ENCODE measurements around the gene PLEKHA1. TPM values are rescaled to one million over a fixed set of nuclear protein-coding genes. Genes with fewer than 3 reads are reported as not detected.

The PLEKHA1 gene
- total and polyA plus RNA-seq, 12 donors, result 8.3 to 22.3 (median 13.1) TPM

GRCh38 chr10:122343135-122343800 lies 31.2 kb upstream of the PLEKHA1 start:
- Histone ChIP-seq H3K27ac (no peak overlapping the region), H3K4me1 (replicated peaks in 1 of 2) (no peaks in the 10 kb centered on the region), H3K36me3 (replicated peaks in 1 of 2) (no peaks in the 10 kb centered on the region), H3K9me3 (replicated peaks in 1 of 3) (no peaks in the 10 kb centered on the region), H3K27me3 (no peaks in the 10 kb centered on the region), H3K4me3 (no peak overlapping the region)
- TF ChIP-seq, protein P1, sequence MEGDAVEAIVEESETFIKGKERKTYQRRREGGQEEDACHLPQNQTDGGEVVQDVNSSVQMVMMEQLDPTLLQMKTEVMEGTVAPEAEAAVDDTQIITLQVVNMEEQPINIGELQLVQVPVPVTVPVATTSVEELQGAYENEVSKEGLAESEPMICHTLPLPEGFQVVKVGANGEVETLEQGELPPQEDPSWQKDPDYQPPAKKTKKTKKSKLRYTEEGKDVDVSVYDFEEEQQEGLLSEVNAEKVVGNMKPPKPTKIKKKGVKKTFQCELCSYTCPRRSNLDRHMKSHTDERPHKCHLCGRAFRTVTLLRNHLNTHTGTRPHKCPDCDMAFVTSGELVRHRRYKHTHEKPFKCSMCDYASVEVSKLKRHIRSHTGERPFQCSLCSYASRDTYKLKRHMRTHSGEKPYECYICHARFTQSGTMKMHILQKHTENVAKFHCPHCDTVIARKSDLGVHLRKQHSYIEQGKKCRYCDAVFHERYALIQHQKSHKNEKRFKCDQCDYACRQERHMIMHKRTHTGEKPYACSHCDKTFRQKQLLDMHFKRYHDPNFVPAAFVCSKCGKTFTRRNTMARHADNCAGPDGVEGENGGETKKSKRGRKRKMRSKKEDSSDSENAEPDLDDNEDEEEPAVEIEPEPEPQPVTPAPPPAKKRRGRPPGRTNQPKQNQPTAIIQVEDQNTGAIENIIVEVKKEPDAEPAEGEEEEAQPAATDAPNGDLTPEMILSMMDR (IDR thresholded peaks at IDR 0.05), result no peak
- TF ChIP-seq POLR2A (IDR thresholded peaks at IDR 0.05), result no peak
- peak in 1 of 7 donors; percentile 39 for DNase-seq
- intact Hi-C loops (cut with DNase I), result loop anchor here (5.0 to 10.0 kb wide), 3 partner anchors 89 to 224 kb away; no protein-coding TSS in a partner anchor
- 87 to 93% (median 88%) methylated on average over 11 of the region's 11 CpGs for WGBS, 4 donors

GRCh38 chr10:122343936-122344335 lies 30.6 kb upstream of the PLEKHA1 start:
- peak in 1 of 7 donors; percentile 38 for DNase-seq
- no peaks in the 10 kb centered on the region for H3K36me3 ChIP-seq (replicated peaks in 1 of 2)
- H3K27me3 ChIP-seq, result no peaks in the 10 kb centered on the region
- H3K9me3 ChIP-seq (replicated peaks in 1 of 3), result no peaks in the 10 kb centered on the region
- no peak overlapping the region for H3K27ac ChIP-seq
- 85 to 96% (median 95%) methylated on average over 7 to 8 of the region's 8 CpGs for WGBS, 4 donors
- TF ChIP-seq, protein P1 (IDR thresholded peaks at IDR 0.05), result no peak
- no peak overlapping the region for H3K4me3 ChIP-seq
- intact Hi-C loops (cut with DNase I), result loop anchor here (5.0 to 10.0 kb wide), 3 partner anchors 88 to 223 kb away; no protein-coding TSS in a partner anchor
- no peaks in the 10 kb centered on the region for H3K4me1 ChIP-seq (replicated peaks in 1 of 2)

DNA sequence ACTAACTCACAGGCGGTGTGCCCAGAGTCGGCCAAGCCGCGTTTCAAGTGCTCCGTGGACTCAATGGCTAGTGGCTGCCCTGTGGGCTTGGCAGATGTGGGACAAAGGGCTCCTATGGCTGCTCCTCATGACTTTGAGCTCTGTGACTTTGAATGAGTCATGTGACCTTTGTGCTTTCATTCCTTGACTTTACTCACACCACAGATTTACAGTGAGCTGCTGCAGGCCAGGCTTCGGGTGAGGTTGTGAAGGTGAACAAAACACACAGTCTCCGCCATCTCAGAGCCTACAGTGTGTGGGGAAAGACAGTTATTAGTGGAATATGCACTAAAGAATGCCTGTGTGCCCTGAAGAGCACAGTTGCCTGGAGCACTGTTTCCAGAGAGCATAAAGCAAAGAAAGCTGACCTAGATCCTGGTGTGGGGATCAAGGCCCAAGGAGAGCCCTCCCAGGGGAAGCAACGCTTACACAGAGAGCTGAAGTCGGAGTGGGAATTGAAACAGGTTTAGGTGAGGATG lies 29.7 kb upstream of the PLEKHA1 start:
- TF ChIP-seq, protein P1 (IDR thresholded peaks at IDR 0.05), result no peak
- no peak for TF ChIP-seq POLR2A (IDR thresholded peaks at IDR 0.05)
- 72 to 79% (median 73%) methylated on average over 9 of the region's 9 CpGs for WGBS, 4 donors
- H3K36me3 ChIP-seq (replicated peaks in 1 of 2), result no peaks in the 10 kb centered on the region
- no peaks in the 10 kb centered on the region for H3K9me3 ChIP-seq (replicated peaks in 1 of 3)
- intact Hi-C loops (cut with DNase I), result loop anchor here (5.0 to 10.0 kb wide), 3 partner anchors 88 to 223 kb away; no protein-coding TSS in a partner anchor
- H3K4me1 ChIP-seq (replicated peaks in 1 of 2), result no peaks in the 10 kb centered on the region
- H3K4me3 ChIP-seq, result no peak overlapping the region
- no peak overlapping the region for H3K27ac ChIP-seq
- peak in 5 of 7 donors; percentile 22 to 35 (median 29) for DNase-seq
- no peaks in the 10 kb centered on the region for H3K27me3 ChIP-seq

DNA sequence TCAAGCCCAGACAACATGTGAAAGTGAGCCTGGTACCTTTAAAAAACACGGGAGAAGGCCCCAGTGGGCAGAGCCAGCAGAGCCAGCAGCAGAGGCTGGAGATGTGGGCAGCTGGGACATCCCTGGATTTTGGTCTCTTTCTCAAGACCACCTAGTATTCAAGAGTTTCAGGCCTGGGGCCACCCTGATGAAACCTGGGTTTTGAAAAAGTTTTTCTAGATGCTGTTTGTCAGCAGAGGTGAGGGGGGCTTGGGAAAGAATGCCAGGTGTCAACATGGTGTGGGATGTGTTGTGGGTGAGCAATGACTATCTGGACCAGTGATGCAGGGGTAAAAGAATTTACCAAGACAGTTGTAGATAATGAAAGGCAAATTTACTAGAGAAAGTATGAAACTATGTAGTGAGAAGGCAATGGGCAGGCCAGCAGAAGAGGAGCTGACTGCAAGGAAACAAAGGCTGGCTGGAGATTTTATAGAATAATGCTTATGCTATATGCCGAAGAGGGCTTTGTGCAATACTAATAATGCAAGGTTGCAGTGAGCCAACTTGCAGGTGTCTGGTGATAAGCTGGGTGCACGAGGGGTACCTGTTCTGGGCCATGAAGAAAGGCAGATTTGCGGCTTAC lies 28.1 kb upstream of the PLEKHA1 start:
- intact Hi-C loops (cut with DNase I), result loop anchor here in 1 of 2 donors (10.0 kb wide), 1 partner anchor 88 kb away; no protein-coding TSS in a partner anchor
- DNase-seq, result no peak
- WGBS, 4 donors, result 86 to 89% (median 88%) methylated on average over 4 of the region's 4 CpGs
- H3K27ac ChIP-seq, result no peak overlapping the region
- no peak for TF ChIP-seq POLR2A (IDR thresholded peaks at IDR 0.05)
- no peaks in the 10 kb centered on the region for H3K9me3 ChIP-seq (replicated peaks in 1 of 3)
- no peaks in the 10 kb centered on the region for H3K36me3 ChIP-seq (replicated peaks in 1 of 2)
- no peak overlapping the region for H3K4me3 ChIP-seq
- H3K27me3 ChIP-seq, result no peaks in the 10 kb centered on the region
- H3K4me1 ChIP-seq (replicated peaks in 1 of 2), result no peaks in the 10 kb centered on the region

All from adrenal gland (tissue), 12 donors.